Pancreas (tissue), 10 donors: ENCODE results near the gene PIP5K1C. TPM values are rescaled to one million over a fixed set of nuclear protein-coding genes. Genes with fewer than 3 reads are reported as not detected.
A peak's percentile ranks its signal among the peaks of the same experiment; 100 is the strongest.

ENCODE experiments used
- ATAC-seq, 4 donors: fragments of 200-7000 bp; cut with Tn5 transposase; one replicate each; pipeline versions ENCODE4 v1.8.0 to v1.9.1; 2020; ENCODE audit warnings: mild to moderate bottlenecking in 4 of 4, moderate library complexity in 4 of 4
- DNase-seq, 6 donors: peaks; one replicate each; pipeline ENCODE4 v3.0.0-alpha.2; 2020
- FAIRE-seq: peaks from 2 replicates; lab custom pipeline; 2012; peaks lifted over from hg19 to GRCh38; lab: Jason Lieb, UNC
- H3K27ac ChIP-seq, 4 donors: fragments of 200-600 bp; sonication (generic); 1 replicate in 3 of 4; 2 replicates in 1 of 4; pipeline versions ENCODE4 v1.5.0 to v1.8.0; 2020
- H3K27me3 ChIP-seq, 4 donors: fragments of 200-600 bp; one replicate each; pipeline ENCODE4 v1.8.0; 2021
- H3K36me3 ChIP-seq, 3 donors: fragments of 200-600 bp; sonication (generic) in 1 of 3; one replicate each; pipeline versions ENCODE4 v1.5.0 to v1.8.0; 2020 to 2021
- H3K4me1 ChIP-seq, 3 donors: fragments of 200-600 bp; one replicate each; pipeline ENCODE4 v1.8.0; 2021
- H3K4me3 ChIP-seq, 4 donors: fragments of 200-600 bp; sonication (generic) in 2 of 4; one replicate each; pipeline versions ENCODE4 v1.5.0 to v1.8.0; 2020 to 2021
- H3K9me3 ChIP-seq, 4 donors: fragments of 200-600 bp; one replicate each; pipeline ENCODE4 v1.8.0; 2021
- WGBS, 2 donors: extraction: QIAGEN DNeasy Blood & Tissue Kit; methylation state at CpG; one replicate each; pipeline ENCODE4 v1.1.7; 2013; 5-methylcytosine and 5-hydroxymethylcytosine counted together
- intact Hi-C, 3 donors: fragments of 100-400 bp; cut with DNase I; formaldehyde crosslinking; loops; one replicate each; pipeline versions ENCODE4 v1.11.1 to v1.14.2; 2022
- polyA plus RNA-seq, 2 donors: library from polyadenylated mRNA; stranded (reverse); fragments of 200-250 nt; gene quantifications; one replicate each; pipeline ENCODE4 v1.2.3, GENCODE V29; 2013
- total RNA-seq, 6 donors: library from RNA; stranded (reverse); fragmentation: NEBNext Ultra II Directional in 4 of 6; extraction: Animal tissue kit (Norgen Biotek cat#: 25700) in 4 of 6; gene quantifications; one replicate each; pipeline versions ENCODE4 v1.2.1 to v1.2.4, GENCODE V29; 2021 to 2023
- TF ChIP-seq, protein P1 (sequence below), 4 donors: fragments of 200-600 bp; sonication (generic) in 3 of 4; IDR thresholded peaks; one replicate each; pipeline versions ENCODE4 v1.5.0 to v1.8.0; 2021; ENCODE audit warnings: antibody characterized with exemption in 4 of 4
- donor health status: healthy with polysubstance abuse.
- donor health status: DM: no; HTN: no; CAD: no; lungs with moderate emphysema.
- donor health status: DM: no; HTN: no; CAD: no.
- donor health status: control.
- donor health status: control.
- donor health status: Bipolar disorder and iron deficiency.
- donor health status: DM: yes; HTN: yes; CAD: no.
- donor health status: DM: no; HTN: no; CAD: no.
- donor health status: DM: no; HTN: no; CAD: no.
- donor health status: DM: yes; HTN: yes; CAD: no.

Gene PIP5K1C
- total and polyA plus RNA-seq, 8 donors = 12.9 to 24.8 (median 14.9) TPM

DNA sequence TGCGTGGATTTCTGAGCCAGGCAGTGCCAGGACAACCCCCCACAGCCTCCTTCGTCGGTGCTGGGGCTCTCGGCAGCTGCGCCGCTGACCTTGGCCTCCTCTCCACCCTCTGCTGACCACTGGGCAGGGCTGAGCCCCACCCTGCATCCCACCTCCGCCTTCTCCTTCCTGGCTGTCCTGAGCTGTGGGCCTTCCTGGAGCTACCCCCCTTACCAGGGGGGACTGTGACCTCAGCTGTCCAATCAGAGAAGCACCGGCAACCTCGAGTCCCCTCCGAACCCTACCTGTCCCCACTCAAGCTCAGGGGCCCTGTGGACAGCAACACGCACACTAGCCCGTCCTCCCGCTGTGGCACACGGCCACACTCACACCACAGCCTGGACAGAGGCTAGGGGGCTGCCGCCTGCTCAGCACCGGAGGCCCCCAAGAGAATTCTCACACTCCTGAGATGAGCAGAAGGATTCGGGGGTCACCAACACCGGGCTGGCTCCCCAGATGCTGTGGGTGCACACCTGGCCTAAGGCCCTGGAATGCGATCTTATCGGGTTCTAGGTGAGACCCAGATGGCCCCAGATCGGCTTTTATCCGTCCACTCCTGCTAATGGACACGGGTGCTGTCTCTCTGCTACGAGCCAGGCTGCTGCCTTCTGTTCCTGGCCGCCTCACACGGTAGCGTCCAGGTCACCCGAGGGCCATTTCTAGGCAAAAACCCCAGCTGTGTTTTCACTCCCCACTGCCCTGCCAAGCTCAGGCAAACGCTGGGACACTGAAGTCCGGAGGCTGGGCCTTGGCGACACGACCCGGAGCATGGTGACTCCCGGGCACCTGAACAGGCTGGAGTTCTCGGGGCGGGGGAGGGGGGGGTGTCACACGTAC, 41.2 kb downstream of the PIP5K1C start:
- ATAC-seq = peak in 2 of 4 donors; percentile 2 to 10
- peak in 1 of 6 donors; percentile 58 for DNase-seq
- no peak overlapping the region for H3K4me3 ChIP-seq
- WGBS, 2 donors = 89 to 91% methylated on average over 32 to 37 of the region's 37 CpGs
- no peaks in the 10 kb centered on the region for H3K27me3 ChIP-seq
- H3K4me1 ChIP-seq = no peaks in the 10 kb centered on the region
- no peaks in the 10 kb centered on the region for H3K9me3 ChIP-seq
- intact Hi-C loops = no loop called here
- H3K27ac ChIP-seq = no peak overlapping the region
- TF ChIP-seq, protein P1, sequence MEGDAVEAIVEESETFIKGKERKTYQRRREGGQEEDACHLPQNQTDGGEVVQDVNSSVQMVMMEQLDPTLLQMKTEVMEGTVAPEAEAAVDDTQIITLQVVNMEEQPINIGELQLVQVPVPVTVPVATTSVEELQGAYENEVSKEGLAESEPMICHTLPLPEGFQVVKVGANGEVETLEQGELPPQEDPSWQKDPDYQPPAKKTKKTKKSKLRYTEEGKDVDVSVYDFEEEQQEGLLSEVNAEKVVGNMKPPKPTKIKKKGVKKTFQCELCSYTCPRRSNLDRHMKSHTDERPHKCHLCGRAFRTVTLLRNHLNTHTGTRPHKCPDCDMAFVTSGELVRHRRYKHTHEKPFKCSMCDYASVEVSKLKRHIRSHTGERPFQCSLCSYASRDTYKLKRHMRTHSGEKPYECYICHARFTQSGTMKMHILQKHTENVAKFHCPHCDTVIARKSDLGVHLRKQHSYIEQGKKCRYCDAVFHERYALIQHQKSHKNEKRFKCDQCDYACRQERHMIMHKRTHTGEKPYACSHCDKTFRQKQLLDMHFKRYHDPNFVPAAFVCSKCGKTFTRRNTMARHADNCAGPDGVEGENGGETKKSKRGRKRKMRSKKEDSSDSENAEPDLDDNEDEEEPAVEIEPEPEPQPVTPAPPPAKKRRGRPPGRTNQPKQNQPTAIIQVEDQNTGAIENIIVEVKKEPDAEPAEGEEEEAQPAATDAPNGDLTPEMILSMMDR (IDR thresholded peaks at IDR 0.05) = no peak
- H3K36me3 ChIP-seq = peaks cover 0 to 14% (median 0%) of the 10 kb centered on the region in 3 donors
- FAIRE-seq = no peak

- H3K4me3 ChIP-seq = no peak overlapping the region
- H3K36me3 ChIP-seq = peaks cover 0 to 14% (median 0%) of the 10 kb centered on the region in 3 donors
- FAIRE-seq (no peak), DNase-seq (peak; percentile 76 to 92 (median 81)), ATAC-seq (peak; percentile 84 to 96 (median 94))
- H3K9me3 ChIP-seq = no peaks in the 10 kb centered on the region
- TF ChIP-seq, protein P1 (IDR thresholded peaks at IDR 0.05) = no peak
- no peaks in the 10 kb centered on the region for H3K27me3 ChIP-seq
- H3K27ac ChIP-seq = no peak overlapping the region
- WGBS, 2 donors = 63 to 64% methylated on average over 37 to 39 of the region's 39 CpGs
- H3K4me1 ChIP-seq = no peaks in the 10 kb centered on the region
- intact Hi-C loops = no loop called here
Observed at GRCh38 chr19:3658004-3658869, 42.0 kb downstream of the PIP5K1C start.

DNA sequence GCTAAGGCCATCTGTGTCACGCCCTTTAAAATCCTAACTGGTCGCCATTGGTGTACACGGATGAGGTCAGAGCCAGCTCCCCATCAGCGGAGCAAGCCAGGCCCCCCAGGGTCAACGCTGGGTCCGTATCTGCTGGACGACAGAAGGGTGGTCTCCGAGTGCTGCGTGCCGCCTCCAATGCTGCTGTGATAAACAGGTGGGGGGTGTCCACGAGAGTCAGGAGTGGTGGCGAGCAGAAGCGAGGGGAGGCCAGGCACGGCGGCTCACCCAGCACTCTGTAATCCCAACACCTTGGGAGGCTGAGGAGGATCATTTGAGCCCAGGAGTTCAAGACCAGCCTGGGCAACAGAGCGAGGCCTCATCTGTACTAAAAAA, 42.9 kb downstream of the PIP5K1C start:
- TF ChIP-seq, protein P1 (IDR thresholded peaks at IDR 0.05) = no peak
- Histone ChIP-seq H3K27ac (no peak overlapping the region), H3K9me3 (no peaks in the 10 kb centered on the region), H3K4me1 (no peaks in the 10 kb centered on the region), H3K4me3 (no peak overlapping the region), H3K27me3 (no peaks in the 10 kb centered on the region), H3K36me3 (peaks cover 0 to 23% (median 0%) of the 10 kb centered on the region in 3 donors)
- intact Hi-C loops = no loop called here
- ATAC-seq (no peak), DNase-seq (peak in 1 of 6 donors; percentile 56), FAIRE-seq (no peak)
- WGBS, 2 donors = 91% methylated on average over 16 of the region's 16 CpGs

DNA sequence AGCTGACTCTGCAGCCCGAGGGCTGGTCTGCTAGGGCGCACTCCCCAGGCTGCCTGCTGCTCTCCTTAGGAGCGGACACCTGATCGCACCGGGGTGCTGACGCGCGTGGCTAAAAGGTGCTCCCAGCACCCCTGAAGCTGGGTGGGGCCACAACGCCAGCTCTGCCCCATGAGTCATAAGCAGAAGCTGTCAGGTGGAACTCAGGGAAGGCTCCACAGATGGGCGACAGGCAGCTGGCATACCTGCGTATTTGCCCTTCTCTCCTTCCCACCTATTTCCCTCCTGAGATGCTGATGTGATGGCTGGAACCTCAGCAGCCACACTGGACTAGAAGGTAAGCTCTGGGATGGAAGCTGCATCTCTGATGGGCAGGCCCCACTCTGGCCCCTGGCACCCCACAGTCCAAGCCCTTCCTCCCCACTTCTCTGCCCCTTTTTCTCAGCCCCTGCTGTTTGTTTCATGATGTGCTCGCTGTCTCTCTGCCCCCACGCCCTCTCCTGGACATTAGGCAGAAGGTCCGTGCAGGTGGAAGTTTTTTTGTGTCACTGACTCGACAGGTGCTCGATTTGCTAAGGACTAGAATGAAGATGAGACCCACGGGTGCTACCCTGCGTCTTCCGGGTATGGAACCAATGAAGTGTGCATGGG, 43.4 kb downstream of the PIP5K1C start:
- DNase-seq (no peak), FAIRE-seq (no peak), ATAC-seq (no peak)
- no peaks in the 10 kb centered on the region for H3K9me3 ChIP-seq
- TF ChIP-seq, protein P1 (IDR thresholded peaks at IDR 0.05) = no peak
- H3K27ac ChIP-seq = no peak overlapping the region
- intact Hi-C loops = no loop called here
- H3K36me3 ChIP-seq = peaks cover 0 to 25% (median 0%) of the 10 kb centered on the region in 3 donors
- no peaks in the 10 kb centered on the region for H3K27me3 ChIP-seq
- H3K4me1 ChIP-seq = no peaks in the 10 kb centered on the region
- WGBS, 2 donors = 95 to 96% methylated on average over 19 of the region's 19 CpGs
- no peak overlapping the region for H3K4me3 ChIP-seq
